H1 (cell line): ENCODE measurements around the gene MIGA1. TPM values are rescaled to one million over a fixed set of nuclear protein-coding genes. Genes with fewer than 3 reads are reported as not detected.

Experiments
- BCL11A ChIP-seq, 2 experiments: IDR thresholded peaks; one replicate each; pipeline ENCODE4 v1.6.1; 2011; ENCODE audit warnings: low read depth in 2 of 2, low read length in 2 of 2, mild to moderate bottlenecking in 2 of 2
- EP300 ChIP-seq, 2 experiments: IDR thresholded peaks; 1 replicate in 1 of 2; 2 replicates in 1 of 2; pipeline ENCODE4 v1.6.1; 2011 to 2012; ENCODE audit warnings: low read depth in 2 of 2, low read length in 2 of 2, mild to moderate bottlenecking in 2 of 2, borderline replicate concordance in 1 of 2, inconsistent platforms in 1 of 2, moderate library complexity in 1 of 2
- NANOG ChIP-seq: IDR thresholded peaks from 2 replicates; pipeline ENCODE4 v1.6.1; 2011; ENCODE audit warnings: low read length, low read depth, mild to moderate bottlenecking, inconsistent platforms; ENCODE audit not compliant: insufficient read depth, poor library complexity, severe bottlenecking
- SIRT6 ChIP-seq: IDR thresholded peaks from one replicate; pipeline ENCODE4 v1.7.1; 2012; ENCODE audit warnings: low read length, inconsistent platforms
- polyA plus RNA-seq, 7 experiments: library from polyadenylated mRNA; depleted of rRNA in 3 of 7; stranded (reverse) in 5 of 7; unstranded in 2 of 7; fragments of >200 nt in 5 of 7; fragments of 200-250 nt in 2 of 7; gene quantifications; 1 replicate in 5 of 7; 2 replicates in 1 of 7; 4 replicates in 1 of 7; pipeline versions ENCODE4 v1.2.1 to v1.2.3, GENCODE V29; 2011 to 2013; ENCODE audit warnings: missing spikeins in 2 of 7, mixed read lengths in 2 of 7
- total RNA-seq: library from RNA; stranded (reverse); fragmentation: NEBNext Ultra II Directional; extraction: Animal tissue kit (Norgen Biotek cat#: 25700); gene quantifications from 2 replicates; pipeline ENCODE4 v1.2.1, GENCODE V29; 2021
- TF ChIP-seq, protein P1 (sequence below): IDR thresholded peaks from 2 replicates; pipeline ENCODE4 v1.6.1; 2012; ENCODE audit warnings: inconsistent platforms

MIGA1 gene
- total and polyA plus RNA-seq, 2 of the 8 experiments (the other 6 are each of a cell fraction or from before 2014, with no cell fraction given) = 0.95 to 7.0 TPM

DNA sequence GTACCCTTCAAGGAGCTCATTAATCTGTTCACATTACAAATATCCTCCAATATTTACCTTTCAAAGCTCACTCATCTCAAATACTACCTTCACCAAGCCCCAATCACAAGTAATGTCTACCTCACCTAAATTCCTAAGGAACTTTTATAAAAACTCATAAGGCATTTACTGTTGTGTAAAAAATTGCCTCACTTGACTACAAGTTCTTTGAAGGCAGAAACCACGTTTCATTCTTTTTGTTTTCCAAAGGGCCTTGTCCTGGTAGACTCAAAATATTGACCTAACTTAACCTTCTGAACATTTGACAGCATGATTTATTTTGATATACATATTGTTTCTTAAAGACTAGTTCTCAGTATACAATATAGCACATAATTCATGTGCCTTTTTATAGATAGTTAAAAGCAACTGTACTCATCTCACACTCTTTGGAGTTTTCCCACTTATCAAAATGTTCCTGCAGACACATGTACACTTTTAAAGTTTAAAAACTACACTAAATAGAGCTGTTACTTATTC lies 22.3 kb upstream of the MIGA1 start (continued):
- no peak for TF ChIP-seq SIRT6
- no peak for TF ChIP-seq NANOG
- TF ChIP-seq, protein P1, sequence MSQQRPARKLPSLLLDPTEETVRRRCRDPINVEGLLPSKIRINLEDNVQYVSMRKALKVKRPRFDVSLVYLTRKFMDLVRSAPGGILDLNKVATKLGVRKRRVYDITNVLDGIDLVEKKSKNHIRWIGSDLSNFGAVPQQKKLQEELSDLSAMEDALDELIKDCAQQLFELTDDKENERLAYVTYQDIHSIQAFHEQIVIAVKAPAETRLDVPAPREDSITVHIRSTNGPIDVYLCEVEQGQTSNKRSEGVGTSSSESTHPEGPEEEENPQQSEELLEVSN = no peak
- TF ChIP-seq EP300 (IDR thresholded peaks at IDR 0.05; ENCODE audit: borderline replicate concordance in 1 of 2, low read depth in 2 of 2, low read length in 2 of 2) = no peak
- TF ChIP-seq BCL11A (IDR thresholded peaks at IDR 0.05; ENCODE audit: low read depth in 2 of 2, low read length in 2 of 2) = no peak
